ENCODE measurements around the gene DYNC1H1.

The DYNC1H1 gene

DNA sequence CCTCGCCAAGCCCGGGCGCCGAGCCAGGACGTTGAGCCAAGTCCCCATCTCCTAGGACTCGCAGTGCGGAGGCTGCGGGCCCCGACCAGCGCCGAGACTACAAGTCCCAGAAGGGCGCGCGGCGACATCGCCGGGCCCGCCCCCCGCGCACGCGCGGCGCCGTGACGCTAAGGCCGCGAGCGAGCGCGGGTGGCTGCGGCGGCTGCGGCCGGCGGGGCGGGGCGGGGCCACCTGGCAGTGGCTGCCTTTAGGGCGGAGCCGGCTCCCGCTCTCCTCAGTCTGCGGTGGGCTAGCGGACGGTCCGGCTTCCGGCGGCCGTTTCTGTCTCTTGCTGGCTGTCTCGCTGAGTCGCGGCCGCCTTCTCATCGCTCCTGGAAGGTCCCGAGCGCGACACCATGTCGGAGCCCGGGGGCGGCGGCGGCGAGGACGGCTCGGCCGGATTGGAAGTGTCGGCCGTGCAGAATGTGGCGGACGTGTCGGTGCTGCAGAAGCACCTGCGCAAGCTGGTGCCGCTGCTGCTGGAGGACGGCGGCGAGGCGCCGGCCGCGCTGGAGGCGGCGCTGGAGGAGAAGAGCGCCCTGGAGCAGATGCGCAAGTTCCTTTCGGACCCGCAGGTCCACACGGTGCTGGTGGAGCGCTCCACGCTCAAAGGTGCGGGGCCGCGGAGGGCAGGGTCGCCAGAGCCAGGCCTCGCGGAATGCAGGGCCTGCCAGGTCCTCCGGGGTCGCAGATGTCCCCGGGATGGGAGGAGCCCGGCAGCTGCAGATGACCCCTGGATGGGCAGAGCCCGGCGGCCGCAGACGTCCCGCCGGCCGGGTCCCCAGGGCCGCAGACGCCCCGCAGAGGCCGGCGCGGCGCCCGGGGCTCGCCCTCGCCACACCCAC lies at the start of gene DYNC1H1:
Gene DYNC1H1 (plus strand): TSS at position 277 of the 884 bp plus-strand sequence. CDS start 119 bp downstream, at position 396.
- DNase-seq (ENCODE audit: low read depth), result peak; percentile 82

GRCh38 chr14:101915871-101916815 lies 48.2 kb upstream of the DYNC1H1 start:
- DNase-seq (ENCODE audit: low read depth), result no peak

DNA sequence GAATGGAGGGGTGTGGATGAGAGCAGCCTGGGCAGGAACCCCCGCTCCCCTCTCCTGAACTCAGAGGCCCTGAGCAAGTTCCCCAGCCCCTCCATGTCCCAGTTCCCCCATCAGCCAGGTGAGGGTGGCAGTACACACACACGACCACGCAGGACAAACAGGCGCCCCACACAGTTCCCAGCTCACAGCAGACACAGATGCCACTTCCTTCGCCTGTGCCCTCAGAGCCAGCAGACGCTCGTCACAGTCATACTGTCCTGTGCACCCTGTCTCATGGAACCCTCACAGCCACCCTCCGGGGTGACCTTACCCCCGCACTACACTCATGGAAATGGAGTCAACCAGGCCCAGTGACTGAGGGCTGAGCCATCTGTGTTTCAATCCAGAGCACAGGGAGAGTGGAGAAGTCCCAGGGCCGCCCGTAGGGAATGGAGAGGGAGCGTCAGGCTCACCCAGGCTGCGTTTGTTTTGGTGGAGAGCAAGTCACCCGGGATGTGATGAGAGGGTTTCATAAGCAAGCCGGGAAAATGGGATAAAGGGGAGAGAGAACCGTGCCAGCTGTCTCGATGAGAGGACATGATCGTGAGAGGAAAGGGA lies 47.5 kb upstream of the DYNC1H1 start:
- DNase-seq (ENCODE audit: low read depth), result no peak

DNA sequence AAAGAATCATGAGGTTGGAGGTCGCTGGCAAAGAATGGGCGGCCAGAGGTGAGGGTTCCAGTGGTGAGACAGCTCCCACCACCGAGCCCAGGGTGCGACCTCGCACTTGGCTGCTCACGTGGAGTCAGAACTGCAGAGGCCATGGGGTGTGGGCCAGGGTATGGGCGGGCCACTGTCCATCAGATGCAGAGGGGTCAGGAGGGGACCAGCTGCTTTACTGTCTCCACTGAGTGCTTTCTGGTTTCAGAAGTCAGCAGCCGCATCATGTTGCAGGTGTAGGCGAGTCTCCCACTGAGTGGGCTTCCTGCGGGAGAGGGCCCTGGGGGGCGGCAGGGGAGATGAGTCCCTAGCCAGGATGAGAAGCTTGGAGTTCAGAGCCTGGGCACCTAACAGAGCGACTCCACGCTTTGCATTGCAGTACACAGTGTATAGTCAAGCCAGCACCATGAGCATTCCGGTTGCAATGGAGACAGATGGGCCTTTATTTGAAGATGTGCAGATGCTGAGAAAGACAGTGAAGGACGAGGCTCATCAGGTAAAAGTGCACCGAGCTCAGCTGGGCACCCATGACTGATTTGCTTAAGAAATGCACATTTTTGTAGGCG lies 46.9 kb upstream of the DYNC1H1 start:
- no peak for DNase-seq (ENCODE audit: low read depth)

GRCh38 chr14:101918065-101918989 lies 46.0 kb upstream of the DYNC1H1 start:
- DNase-seq (ENCODE audit: low read depth), result no peak

- DNase-seq (ENCODE audit: low read depth), result no peak
Observed at GRCh38 chr14:101920271-101920670, 44.1 kb upstream of the DYNC1H1 start.

- DNase-seq (ENCODE audit: low read depth), result no peak
Observed at GRCh38 chr14:101922866-101923265, 41.5 kb upstream of the DYNC1H1 start.

- no peak for DNase-seq (ENCODE audit: low read depth)
Observed at GRCh38 chr14:101925152-101925551, 39.2 kb upstream of the DYNC1H1 start.

- no peak for DNase-seq (ENCODE audit: low read depth)
Observed at GRCh38 chr14:101926085-101926484, 38.3 kb upstream of the DYNC1H1 start.

DNA sequence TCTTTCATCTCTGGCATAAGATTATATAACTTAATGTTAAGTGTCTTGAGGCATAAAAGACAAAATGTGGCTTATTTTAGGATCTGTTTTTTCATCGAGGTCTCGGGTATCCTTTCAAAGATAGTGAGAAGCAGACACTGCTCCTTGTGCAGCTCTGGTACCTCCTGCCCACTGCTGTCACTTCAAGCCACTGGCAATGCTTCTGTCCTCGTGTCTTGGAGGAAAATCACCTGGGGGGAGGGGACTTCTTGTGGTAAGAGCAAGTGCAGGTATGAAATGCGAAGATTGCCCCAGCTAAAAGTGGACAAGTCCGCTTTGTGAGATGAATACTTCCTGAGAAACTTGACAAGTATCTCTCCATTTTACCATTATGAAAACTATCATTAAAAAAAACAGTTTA lies 37.8 kb upstream of the DYNC1H1 start:
- DNase-seq (ENCODE audit: low read depth), result no peak

DNA sequence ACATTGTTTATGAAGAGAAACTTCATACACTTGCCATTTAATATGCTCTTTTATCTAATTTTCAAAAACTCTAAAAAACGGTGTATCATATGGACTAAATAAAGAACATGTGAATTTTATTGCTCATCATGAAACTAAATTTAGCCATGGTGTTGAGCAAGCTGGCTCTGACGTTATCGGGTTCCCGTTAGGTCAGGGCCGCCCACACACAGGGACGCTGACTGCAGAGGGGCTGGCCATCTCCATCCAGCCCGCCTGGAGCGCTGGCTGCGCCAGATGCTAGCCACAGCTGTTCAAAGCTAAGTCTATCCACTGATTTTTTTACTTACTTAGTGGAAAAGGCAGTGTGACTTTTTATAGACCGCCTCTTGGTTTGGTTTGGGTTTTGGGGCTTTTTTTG lies 36.5 kb upstream of the DYNC1H1 start:
- no peak for DNase-seq (ENCODE audit: low read depth)

DNA sequence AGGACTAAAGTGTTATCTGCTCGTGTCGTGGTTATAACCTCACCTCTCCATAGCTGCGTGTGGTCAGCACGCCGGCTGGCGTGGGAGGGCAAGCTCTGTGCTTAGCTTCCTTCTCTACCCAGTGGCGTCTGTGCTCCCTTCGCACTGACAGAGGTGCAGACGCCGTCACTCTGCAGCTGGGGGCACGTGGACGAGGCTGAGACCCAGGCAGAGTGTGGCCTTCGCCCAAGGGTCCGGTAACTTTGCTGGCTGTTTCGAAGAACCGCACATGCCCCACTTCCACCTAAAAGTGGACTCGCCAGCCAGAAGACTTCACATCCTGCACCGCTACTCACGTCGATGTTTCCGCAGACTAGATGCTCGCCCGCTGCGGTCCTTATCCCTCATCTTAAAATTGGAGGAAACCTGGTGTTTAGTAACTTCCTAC lies 35.9 kb upstream of the DYNC1H1 start:
- DNase-seq (ENCODE audit: low read depth), result no peak

DNA sequence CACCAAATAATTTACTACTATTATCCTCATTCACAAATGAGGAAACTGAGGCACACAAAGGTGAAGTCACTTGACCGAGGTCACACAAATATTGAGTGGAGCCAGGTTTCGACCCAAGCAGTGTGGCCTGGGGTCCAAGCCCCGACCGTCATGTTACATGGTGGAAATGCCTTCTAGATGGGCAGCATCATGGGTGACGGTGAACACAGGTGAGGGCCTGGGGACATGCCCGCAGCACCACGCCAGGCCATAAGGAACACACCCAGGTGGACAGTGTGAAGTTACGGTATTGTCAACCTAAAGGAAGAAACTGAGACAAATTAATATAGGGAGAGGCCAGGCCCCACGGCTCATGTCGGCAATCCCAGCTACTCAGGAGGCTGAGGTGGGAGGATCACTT lies 35.3 kb upstream of the DYNC1H1 start:
- DNase-seq (ENCODE audit: low read depth), result no peak

DNA sequence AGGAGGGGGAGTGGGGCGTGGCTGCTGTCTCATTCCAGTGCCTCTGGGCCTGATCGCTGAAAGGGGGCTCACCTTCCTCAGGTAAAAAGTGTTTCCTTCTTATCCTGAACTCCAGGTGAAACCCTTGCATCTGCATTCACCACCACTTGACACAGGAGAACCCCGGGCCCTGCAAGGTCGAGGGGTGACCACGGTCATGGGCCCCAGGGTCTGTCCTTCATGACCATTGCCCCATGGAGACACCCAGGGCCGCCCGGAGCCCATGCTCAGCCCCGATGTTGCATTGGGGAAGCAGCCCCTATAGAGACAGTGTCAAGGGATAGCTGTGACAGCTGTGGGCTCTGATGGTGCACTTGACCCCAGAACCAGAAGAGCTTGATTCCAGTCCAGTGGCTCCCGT lies 34.4 kb upstream of the DYNC1H1 start:
- DNase-seq (ENCODE audit: low read depth), result no peak

DNA sequence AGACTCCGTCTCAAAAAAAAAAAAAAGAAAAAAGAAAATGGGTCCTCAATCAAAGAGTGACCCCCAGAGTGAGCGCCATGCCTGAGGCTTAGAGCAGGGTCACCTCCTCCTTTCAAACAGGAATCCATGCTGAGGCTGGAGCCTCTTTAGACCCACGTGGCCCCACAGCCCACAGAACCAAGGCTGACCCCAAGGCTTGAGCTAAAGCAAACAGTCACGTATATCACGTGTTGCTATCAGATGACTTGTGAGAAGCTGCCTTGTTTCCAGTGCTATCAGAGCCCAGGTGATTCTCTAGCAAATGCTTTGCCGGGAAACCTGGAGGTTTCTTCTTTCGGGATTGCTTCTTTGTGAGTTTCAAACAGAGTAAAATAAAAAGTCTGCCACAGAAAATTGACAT lies 31.7 kb upstream of the DYNC1H1 start:
- DNase-seq (ENCODE audit: low read depth), result no peak

GRCh38 chr14:101933209-101933608 lies 31.2 kb upstream of the DYNC1H1 start:
- no peak for DNase-seq (ENCODE audit: low read depth)

DNA sequence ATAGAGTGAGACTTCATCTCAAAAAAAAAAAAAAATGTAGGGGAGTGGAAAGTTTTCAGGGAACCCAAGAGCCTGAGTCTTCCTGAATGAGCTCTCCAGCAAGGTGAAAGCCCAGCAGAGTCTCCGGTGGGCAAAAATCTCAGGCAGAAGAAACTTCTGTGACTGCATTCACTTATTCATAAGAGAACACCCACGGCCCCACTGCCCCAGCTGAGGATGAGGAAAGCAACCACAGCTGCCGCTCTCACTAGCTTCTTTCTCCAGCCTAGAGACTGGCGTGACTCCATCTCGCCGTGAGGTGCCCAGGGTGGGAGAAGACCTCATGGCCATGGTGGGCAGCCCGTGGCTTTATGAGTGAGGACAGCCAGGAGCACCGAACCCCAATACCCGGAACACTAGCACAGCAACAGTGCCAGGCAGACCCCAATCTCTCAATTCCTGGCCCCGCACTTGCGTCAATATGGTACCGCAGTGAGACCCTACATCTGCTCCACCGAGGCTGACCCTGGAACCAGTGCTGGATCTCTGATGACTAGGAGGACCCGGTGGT lies 29.7 kb upstream of the DYNC1H1 start:
- no peak for DNase-seq (ENCODE audit: low read depth)

DNA sequence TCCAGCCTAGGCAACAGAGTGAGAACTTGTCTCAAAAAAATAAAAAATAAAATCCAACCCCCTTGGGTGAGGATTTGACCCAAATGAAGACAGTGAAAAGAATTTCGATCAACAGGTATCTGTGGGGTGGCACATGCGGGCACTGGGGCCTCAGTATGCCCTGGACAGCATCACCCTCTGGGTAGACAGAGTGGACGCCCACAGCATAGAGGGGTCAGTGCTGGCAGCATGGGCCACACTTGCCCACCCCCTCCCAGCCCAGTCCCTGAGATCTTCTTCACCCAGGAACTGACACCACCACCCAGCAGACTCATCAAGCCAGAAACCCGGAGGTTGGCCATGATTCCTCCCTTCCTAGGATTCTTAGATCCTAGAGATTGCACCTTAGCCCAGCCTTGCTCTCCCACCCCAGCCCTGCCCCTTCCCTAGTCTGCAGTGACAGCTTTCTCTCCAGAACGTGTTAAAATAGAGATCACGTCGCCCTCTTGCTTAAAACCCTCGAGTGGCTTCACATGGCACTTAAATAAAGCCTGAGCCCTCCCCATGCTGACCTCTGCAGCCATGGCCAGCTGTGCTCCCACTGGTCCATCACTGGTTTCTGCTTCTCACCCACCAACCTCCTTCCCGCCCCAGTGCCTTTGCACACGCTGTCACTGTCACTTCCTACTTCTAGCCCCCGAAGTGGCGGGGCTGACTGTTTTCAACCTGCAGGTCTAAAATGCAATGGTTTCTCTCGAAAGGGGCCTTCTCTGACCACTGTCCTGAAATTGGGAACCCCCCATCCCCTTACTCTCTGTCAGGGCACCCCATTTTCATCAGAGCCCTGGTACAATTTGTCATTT lies 26.2 kb upstream of the DYNC1H1 start:
- DNase-seq (ENCODE audit: low read depth), result no peak

DNA sequence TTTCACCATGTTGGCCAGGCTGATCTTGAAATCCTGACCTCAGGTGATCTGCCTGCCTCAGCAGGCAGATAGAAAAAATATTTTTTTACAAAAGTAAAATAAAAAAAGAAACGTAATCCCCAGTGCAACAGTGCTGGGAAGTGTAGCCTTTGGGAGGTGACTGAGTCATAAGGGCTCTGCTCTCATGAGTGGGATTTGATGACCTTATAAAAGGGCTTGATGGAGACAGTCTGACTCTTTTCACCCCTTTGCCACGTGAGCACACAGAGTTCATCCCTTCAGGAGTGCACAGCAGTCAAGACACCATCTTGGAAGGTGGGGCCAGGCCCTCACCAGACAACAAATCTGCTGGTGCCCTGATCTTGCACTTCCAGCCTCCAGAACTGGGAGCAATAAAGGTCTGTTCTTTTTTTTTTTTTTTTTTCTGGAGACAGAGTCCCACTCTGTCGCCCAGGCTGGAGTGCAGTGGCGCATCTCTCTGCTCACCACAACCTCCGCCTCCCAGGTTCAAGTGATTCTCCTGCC lies 24.7 kb upstream of the DYNC1H1 start:
- DNase-seq (ENCODE audit: low read depth), result no peak
